ENCODE measurements around the gene TSPAN18. TPM values are rescaled to one million over a fixed set of nuclear protein-coding genes. Genes with fewer than 3 reads are reported as not detected.

TSPAN18 gene
- total RNA-seq, 1 donor from 2014 or later: 2.8 TPM

DNA sequence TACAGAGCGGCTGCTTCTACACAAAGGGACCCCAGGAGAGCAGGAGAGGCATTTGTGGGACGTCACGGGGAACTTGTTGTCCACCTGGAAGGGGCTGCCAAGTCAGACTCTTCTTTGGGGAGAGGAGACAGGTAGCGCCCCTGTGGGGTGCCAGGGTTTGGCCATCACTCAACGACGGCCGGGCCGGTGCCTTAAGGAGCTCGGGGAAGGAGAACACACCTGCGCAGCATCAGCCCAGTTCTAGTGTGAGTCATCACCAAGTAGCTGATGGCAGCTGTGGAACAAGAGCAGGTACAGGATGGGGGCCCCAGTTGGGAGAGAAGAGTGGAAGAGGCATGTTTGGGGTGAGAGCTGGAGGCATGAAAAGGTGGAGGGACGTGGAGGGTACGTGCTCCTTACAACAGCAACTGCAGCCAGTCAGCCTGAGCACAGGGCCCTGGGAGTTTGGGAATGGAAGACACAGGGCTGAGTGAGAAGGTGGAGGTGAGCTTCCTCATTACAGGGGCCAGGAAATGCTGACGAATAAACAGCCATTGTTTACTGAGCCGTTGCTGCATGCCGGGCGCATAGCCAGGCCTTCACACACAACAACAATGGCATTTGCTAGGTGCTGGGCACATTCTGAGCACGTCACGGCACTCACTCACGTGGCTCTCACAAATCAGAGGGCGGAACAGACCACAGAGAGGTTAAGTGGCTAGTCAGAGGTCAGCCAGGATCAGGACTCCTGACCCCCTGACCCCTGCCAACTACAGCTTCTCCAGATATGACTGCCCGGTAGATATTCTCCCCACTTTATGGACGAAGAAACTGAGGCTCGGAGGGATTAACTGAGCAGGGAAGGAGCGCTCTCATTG lies 253.0 kb downstream of the TSPAN18 start:
- Mint-ChIP-seq H3K36me3 (ENCODE audit: low read depth) (no peaks in the 10 kb centered on the region), H3K9me3 (no peaks in the 10 kb centered on the region), H3K27ac (no peak overlapping the region), H3K4me3 (no peak overlapping the region), H3K27me3 (no peaks in the 10 kb centered on the region), H3K4me1 (peaks cover 32% of the 10 kb centered on the region)
- intact Hi-C loops (cut with micrococcal nuclease): loop anchor here (5.0 kb wide), 2 partner anchors 37 to 48 kb away; no protein-coding TSS in a partner anchor
- CTCF ChIA-PET: interaction anchor here (1.4 kb wide), 1 partner anchor 43 kb away, joined by 5 read pairs; no protein-coding TSS in a partner anchor
- POLR2A ChIA-PET: interaction anchor here (0.6 kb wide), 1 partner anchor 409 kb away, joined by 3 read pairs; no protein-coding TSS in a partner anchor
- no peak for TF ChIP-seq CTCF (IDR thresholded peaks at IDR 0.05)
- DNase-seq: no peak
- ATAC-seq (ENCODE audit: low read depth): no peak

DNA sequence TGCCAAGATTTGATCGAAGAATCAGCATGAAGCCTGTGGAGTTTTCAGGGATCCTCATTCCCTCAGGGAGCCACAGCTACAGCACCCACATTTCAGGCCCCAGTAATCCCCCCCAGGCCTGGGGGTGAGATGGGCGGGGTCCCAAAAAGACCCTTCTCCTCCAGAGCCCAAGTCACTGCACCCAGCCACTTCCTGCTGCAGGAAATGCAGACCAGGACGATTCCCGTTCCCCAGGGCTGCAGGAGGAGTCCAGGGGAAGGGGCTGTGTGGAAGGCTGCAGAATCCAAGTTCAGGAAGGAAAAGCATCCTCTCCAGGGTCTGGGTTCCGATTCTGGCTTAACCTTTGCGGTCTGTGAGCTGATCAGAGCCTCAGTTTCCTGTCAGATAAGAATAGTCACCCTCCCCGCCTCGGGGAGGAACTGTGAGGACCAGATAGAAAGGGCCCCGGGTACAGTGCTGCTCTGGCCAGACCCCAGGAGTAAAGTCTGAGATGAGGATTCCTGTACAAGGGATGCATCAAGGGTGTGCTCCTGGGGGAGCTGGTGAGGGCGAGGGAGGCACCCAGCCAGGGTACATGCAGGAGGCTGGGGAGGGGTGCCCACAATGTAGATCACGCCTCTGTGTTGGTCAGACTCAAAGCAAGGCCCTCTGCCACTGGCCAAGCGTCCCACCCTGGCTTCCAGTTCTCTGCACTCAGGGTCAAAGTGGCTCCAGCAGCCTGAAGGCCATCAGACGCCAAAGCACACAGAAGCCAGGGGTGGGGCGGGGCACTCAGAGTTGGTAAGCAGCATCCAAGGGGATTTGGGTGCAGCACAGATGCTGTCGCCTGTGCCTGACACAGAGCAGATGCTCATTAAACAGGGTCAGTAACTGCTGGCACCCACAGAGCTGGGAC lies 254.0 kb downstream of the TSPAN18 start:
- Mint-ChIP-seq H3K4me1 (peaks cover 32% of the 10 kb centered on the region), H3K27me3 (no peaks in the 10 kb centered on the region), H3K9me3 (no peaks in the 10 kb centered on the region), H3K36me3 (ENCODE audit: low read depth) (no peaks in the 10 kb centered on the region), H3K27ac (no peak overlapping the region), H3K4me3 (no peak overlapping the region)
- intact Hi-C loops (cut with micrococcal nuclease): loop anchor here (5.0 kb wide), 1 partner anchor 47 kb away; no protein-coding TSS in a partner anchor
- no peak for TF ChIP-seq CTCF (IDR thresholded peaks at IDR 0.05)
- no peak for ATAC-seq (ENCODE audit: low read depth)
- CTCF ChIA-PET: interaction anchor here (1.4 to 1.5 kb wide), 2 partner anchors 44 to 45 kb away, joined by 5 read pairs; no protein-coding TSS in a partner anchor
- no peak for DNase-seq
- POLR2A ChIA-PET: no interaction called here

Other genes with a start within 250 kb of the TSPAN18 start
- 728 and 770 TPM in 2 replicates for gene CD82, start 161.3 kb upstream of the TSPAN18 start, total RNA-seq
- gene TP53I11, start 223.9 kb downstream of the TSPAN18 start, total RNA-seq: 145 and 175 TPM in 2 replicates